Activated CD4-positive, alpha-beta T cell treated with anti-CD3 and anti-CD28 coated beads, Interleukin-2, amount 50 U/mL, for 48 hours (primary cell): Measurements from ENCODE around the gene FAM163B.

ENCODE experiments used
- DNase-seq, 2 experiments: peaks; one replicate each; pipeline ENCODE4 v3.0.0-alpha.2; 2020

The FAM163B gene

DNA sequence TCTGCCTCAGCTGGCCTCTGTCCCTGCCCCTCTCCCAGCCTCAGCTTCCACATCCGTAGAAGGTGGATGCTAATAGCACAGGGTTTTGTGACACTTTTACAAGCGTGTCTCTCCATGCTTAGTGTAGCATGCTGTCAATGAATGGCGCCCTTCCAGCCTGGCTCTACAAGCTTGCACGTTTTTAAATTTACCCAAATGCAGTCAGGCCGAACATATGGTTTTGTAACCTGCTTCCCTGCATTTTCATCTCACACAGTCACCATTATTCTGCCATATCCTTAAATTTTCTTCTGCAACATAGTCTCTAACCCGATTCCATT lies 28.8 kb downstream of the FAM163B start:
- no peak for DNase-seq

DNA sequence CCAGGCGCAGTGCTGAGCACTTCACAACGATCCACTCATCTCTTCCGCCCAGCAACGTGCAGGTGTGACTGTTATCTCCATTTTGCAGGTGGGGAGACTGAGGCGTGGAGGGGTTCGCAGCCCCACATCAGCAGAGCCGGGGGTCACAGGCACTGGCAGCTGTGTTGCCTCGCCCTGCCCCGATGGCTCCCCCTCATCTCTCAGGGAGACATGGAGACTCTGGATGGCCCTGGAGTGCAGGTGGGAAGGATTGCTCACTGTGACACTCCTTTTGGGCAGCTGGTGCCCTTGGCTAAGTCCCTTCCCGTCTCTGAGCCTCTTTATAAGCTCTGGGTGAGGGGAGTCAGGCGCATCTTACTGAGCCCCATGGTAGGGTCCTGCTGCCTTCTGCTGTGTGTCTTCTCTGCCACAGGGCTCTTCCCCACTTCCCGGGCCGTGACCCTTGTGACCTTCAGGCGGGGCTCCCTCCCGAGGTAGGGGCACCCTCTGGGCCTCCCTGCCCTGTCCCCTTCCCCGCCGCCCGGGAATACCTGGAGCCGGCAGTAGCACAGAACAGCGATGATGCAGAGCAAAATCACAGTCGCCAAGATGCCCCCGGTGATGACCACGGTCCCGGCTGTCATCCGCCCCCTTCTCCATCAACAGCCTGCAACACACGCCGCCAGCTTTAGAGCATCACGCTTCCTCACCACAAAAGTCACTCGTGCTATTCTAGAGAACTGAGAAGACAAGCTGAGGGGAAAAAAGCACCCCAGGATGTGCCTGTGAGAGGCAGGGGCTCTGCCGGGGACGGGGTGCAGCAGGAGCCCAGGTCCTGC lies 29.4 kb downstream of the FAM163B start:
- DNase-seq, result no peak

DNA sequence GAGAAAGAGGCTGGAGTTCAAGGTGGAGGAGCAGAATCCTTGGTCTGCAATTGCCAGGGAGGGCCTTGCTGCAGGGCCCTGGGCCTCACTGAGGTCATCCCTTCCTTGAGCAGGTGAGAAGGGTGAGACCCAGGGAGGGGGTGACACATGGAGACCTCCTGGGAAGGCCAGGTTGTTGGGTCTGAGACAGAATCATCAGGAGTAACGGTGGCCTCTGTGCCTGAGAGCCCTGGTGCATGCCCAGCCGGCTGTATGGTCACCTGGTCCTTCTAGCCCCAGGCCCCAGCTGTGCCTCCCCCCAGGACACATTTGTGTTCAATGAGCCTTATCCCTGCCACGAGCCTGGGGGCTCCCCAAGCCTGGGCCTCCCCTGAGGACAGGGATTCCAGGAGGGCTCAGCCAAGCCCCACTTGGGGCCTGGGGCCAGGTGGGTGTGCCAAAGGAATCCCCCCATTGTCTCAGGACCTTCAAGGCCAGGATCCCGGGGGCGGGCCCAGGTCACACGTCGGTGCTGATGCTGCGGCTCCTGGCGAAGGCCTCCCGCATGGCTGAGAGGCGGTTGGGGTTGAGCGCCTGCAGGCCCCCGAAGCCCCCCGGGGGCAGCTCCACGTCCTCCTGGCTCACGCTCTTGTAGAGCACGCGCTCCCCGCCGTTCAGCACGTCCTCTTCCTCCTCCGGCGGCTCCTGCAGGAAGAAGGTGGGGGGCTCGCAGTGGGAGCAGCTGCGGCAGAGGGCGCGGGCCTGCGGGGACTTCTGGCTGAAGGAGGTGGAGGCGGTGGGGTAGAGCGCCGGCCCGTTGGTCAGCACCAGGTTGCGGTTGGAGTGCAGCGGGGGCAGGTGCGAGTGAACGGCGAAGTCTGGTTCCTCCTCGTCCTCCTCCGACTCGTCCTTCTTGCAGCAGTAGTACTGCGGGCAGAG lies 30.4 kb downstream of the FAM163B start:
- DNase-seq, result no peak

DNA sequence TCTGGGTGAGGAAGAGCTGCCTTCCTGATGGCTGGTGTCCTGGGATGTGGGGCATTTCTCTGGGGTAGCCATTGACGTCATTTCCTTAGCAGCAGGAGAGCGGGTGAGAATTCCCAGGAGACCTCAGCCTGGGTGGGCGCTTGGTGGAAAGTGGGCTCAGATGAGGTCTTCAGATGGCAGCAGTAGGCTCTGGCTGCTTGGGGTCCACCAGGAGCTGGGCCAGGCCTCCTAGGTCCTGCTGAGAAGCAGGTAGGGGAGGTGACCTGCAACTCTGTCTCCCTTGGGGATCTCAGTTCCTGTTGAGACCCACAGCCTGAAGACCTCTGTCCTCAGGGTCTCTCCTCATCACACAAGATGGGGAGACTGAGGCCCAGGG lies 31.5 kb downstream of the FAM163B start:
- DNase-seq, result no peak

DNA sequence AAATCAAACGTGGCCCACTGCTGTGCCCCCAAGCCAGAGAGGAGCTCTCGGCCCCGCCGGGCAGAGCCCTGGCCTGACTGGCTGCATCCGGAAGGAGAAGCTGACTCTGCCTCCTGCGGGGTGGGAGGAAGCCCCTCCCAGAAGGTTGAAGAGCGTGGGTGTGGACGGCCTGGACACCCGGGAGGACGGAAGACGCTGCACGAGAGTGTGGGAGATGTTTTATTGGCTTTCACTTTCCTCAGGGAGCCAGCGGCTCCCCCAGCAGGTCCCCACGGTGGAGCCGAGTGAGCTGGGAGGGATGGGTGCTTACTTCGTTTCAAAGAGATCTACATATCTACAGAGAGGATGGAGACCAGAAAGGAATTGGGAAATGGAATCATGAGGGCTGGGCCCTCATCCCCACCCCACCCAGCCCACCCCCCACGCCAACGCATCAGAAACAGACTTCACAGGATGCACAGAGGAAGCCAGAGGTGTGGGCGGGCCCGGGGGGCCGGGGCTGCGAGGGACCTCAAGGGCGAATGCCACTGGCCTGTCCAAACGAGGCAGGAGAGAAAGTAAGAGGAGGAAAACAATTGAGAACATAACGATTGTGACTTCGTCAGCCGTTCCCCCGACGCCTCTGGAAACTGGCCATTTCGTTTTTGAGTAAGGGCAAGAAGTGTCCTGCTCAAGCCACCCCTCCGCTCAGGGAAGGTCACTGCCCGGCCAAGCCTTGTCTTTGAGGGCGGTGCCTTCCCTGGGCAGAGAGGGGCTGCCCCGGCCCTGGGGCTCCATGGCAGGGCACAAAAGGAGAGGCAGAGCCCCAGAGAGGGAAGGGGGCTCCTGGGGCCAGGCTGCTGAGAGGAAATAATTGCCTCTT lies 32.1 kb downstream of the FAM163B start:
- DNase-seq, result no peak

DNA sequence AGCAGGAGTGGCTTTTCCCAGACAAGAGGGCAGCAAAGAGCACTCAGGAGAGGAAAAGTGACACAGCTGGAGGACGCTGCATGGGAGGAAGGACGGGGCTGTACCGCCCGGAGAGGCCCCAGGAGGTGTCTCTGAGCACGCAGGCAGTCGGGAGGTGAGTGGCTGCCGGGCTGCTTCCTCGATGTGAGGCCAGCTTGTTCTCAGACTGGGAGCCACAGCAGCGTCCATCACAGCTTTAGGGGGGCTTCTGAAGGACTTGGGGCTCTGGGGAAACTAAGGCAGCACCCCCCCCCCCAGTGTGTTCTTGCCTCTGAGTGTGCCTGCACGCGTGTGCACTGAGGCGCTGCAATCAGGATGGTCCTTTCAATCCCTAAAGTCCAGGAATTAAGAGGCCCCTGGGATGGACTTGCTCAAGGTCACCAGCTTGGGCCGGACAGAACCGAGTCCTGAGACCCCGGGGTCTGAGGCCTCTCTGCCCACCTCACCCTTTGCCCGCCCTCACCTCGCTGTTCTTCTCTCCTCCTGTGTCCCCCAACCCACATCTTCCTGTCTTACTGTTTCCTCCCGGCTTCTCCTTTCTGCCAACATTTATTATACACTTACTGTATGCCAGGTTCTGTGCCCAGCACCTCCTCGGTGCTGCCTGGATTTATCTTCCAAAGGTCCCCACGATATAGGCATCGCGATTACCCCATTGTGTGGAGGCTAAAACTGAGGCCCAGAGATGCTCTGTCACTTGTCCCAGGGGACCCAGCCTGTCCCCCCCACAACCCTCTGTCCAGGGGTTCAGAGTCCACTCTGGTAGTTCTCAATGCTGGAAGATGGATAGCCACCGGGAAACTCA lies 32.9 kb downstream of the FAM163B start:
- no peak for DNase-seq

DNA sequence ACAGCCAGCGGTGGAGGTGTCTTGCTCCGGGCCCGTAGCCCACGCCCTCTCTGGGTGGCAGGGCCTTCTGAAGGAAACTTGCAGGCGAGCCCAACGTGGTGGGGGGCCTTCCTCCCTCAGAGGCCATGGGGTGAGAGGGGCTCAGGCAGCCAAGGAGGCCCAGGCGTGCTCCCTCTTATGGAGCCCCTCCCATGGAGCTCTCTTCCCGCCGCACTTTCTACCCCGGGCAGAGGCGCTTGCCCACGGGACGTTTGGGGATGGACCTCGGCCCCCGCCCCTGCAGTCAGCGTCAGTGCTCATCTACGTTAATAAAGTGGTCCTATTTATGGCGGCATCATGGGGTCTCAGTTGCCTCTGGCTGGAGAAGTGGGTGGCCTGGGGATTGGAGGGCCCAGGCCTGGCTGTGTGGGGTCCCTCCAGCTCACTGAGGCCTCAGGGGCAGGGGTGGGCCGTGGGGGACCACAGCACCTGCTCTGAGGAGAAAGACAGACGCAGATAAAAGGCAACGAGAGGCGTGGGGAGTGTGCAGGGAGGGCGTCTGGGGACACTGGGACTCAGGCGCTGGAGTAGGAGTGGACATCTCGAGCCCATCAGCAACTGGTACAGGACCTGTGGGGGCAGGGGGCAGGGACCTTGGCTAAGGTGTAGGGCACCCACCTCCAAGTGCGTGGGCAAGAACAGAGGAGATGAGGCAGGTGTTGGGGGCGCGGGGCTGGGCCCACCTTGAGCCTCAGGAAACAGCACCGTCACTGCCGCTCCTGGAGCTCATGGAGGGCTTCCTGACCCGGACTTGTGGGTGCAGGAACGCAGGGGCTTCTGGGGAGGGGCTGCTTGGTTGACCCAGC lies 33.8 kb downstream of the FAM163B start:
- DNase-seq, result no peak

DNA sequence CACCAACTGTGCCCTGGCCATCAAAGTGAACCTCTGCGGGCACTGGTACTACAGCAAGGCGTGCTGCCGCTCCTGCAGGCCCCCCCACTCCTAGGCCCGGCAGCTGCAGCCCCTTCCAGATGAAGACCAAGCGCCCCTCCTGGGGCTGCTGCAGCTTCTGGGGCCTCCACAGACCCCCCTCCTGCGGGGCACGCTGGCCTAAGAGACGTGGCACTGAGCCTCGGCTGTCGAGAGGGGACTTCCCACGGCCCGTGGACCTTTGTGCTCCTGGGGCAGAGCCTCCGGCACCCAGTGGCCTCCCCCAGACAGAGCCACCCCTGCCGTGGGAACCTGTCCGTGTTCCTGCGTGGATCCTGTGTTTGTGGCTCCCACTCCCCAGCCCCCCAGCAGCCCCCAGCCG lies 34.4 kb downstream of the FAM163B start:
- DNase-seq, result no peak

DNA sequence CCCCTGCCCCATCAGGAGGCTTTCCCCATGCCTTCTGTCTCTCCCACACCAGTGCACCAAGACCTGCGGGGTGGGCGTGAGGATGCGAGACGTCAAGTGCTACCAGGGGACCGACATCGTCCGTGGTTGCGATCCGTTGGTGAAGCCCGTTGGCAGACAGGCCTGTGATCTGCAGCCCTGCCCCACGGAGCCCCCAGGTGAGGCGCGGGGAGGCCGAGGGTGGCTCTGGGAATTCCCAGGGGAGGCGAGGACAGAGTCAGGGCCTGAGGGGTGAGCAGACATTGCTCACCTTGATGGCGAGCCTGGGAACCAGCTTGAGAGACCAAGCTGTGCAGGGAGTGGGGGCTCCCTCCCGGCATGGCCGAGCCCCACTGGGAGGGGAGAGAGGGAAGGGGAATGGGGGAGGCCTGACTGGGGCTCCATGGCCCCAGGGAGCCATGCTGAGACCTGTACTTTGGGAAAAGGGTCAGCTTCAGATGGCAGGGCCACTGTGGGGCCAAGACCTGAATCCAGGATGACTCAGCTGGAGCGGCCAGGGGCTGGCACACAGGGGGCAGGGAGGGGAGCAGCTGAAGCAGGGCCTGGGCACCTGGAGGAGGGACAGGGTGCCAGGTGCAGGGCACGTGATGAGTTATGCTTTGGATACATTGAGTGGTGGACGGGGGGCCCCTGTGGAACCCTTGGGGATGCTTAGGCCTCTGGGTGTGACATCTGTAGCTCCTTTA lies 35.2 kb downstream of the FAM163B start:
- DNase-seq, result no peak

DNA sequence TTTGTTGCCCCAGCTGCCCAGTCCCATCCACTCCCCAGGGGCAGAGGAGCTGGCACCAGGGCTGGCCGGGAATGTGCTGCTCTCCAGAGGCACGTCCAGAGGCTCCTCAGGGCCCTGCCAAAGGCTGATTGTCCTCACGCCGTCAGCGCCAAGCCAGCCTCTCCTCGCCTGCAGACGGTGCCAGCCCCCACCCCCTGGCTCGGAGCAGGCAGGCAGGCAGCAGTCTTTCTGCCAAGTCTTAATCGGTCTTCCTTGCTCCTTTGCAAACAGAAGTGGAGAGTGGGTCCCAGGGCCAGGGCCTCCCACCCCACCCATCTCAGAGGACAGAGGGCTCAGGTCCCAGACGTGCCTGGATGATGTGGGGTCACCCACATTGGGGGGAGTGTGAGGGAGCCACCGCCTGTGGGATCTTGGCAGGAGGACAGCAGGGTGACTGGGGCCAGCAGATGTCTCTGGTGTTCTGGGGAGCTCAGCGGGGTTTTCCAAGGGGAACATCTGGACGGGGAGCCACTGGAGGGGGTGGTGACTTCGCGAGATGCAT lies 36.3 kb downstream of the FAM163B start:
- no peak for DNase-seq

DNA sequence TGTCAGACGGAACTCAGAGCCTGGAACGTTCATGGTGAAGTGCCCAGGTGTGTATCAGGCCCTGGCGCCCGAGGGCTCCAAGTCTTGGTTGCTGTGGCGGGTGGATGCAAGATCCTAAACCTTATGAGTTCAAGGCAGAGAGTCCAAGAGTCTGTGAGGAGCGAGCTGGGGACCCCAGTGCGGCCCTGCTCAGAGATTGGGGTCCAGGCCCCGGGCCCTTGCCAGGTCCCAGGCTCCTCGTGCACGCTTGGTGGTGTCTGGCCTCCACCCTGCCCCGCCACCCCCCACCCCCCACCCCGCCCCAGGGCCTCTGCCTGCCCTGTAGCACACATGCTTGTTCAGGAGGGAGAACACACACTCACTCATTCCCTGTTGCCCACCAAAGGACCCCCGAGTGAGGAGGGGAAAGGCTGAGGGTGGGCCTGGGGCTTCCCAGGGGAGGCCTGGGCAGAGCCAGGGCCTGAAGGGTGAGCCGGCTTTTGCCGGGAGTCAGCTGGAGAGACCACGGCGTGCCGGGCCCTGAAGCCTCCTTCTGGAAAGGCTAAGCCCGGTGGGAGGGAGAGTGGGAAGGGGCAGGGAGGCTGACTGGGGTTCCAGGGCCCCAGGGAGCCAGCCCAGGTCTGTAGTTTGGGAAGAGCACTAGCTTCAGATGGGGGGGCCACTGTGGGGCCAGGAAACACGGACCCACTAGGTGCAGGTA lies 37.1 kb downstream of the FAM163B start:
- DNase-seq, result no peak

DNA sequence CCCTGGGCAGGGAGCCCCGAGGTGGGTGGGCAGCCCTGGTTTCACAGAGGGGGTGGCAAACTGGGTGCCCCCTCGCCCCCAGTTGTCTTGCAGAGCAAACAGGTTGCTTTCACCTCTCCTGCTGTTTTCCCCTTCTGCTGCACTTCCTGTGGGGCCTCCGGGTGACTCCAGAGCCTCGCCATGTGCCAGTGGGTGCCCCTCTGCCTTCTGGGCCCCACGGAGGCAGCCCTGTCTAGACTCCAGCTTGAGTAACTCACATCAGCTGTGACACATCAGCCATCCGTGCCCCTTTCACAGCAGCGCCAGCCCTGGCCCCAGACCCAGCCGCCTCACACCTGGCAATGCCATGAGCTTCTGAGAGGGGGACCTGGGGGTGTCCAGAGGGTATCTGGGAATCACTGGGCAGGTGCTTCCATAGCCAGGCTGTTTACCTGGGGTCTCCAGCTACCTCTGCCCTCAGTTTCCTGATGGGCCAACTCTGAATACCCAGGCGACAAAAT lies 37.7 kb downstream of the FAM163B start:
- DNase-seq, result no peak

DNA sequence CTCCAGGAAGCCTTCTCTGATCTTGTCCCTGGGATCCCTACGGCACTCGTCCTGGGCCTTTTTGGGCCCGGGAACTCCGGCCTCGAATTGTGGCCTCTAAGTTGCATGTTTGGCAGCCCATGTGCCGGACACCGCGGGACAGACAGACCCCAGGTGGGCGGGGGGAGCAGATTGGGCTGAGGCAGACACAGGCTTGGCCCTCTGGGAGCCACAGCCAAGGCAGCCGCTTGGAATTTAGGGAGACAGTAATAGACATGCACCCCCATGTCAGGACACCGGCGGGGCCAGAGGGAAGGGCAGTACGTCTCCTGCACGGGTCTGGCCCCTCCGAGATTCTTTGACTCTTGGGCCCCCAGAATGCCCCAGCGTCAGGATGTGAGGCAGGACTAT lies 38.5 kb downstream of the FAM163B start:
- no peak for DNase-seq

DNA sequence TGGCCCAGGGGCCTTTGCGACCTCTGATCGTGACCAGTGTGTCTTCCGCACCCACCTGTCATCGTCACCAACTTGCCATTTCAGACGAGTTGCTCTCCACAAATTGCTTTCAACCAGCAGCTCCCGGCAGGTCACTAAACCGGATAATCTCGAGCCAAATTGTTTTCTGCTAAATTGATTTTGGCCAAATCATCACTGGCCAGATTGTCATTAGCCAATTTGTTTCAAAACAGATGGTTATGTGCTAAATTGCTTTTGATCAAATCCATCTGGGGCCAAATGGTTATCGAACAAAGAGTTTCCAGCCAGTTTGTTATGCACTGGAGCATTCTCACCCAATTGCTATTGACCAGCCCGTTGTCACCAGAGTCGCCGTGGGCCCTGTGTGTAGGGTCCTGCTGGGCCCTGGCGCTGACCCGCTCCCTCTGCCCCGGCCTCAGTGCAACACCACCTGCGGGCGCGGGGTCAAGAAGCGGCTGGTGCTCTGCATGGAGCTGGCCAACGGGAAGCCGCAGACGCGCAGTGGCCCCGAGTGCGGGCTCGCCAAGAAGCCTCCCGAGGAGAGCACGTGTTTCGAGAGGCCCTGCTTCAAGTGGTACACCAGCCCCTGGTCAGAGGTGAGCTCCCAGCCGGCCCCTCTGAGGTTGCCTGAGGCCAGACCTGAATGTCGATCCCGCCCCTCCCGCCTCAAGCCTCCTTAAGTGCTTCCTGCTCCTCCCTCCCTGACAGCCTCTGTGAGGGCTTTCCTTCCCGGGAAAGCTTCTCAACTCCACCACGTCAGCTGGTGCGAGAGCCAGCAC lies 39.1 kb downstream of the FAM163B start:
- DNase-seq, result no peak

DNA sequence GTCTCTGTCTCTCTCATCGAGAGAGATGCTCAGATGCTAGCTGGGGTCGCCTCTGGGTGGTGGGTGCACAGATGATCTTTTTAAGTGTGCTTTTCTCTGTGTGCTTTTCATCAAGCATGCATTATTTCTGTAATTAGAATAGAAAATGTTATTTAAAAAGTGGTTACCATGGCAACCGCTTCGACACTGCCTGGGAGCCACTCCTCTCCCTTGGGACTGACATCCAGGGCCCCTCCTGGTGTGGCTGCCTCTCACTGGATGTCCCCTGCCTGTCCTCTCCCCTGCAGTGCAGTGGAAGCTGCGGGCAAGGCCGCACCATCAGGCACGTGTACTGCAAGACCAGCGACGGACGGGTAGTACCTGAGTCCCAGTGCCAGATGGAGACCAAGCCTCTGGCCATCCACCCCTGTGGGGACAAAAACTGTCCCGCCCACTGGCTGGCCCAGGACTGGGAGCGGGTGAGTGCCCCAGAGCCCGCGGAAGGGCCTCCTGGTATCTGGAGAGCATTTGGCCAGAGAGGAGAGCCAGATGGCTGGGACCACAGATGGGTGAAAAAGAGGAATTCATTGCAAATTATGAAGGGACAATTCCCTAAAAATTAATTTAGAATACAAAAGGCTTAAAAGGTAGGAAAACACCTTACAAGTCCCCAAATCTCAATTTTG lies 39.9 kb downstream of the FAM163B start:
- DNase-seq, result no peak

DNA sequence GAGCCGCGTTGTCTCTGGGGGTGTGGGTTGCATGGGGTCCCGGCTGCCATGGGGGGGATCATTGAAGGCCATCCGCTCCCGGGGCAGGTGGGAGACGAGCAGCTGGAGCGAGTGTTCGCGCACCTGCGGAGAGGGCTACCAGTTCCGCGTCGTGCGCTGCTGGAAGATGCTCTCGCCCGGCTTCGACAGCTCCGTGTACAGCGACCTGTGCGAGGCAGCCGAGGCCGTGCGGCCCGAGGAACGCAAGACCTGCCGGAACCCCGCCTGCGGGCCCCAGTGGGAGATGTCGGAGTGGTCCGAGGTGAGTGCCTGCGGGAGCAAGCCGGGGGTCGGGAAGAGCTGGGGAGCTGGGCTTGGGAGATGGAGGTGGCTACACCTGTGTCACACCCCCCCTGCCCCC lies 41.0 kb downstream of the FAM163B start:
- DNase-seq, result no peak

DNA sequence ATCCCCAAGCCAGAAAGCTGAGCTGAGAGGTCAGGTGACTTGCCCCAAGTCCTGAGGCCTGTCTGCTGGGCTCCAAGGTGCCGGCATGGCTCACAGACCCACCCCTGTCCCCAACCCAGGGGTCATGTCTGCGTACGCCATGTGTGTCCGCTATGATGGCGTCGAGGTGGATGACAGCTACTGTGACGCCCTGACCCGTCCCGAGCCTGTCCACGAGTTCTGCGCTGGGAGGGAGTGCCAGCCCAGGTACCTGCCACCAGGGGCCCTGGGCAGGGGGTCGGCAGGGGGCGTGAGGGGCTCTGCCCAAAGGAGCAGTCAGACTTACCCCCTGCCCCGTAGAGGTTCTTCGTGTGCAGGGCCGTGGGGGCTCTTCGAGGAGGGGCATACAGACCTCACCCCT lies 42.4 kb downstream of the FAM163B start:
- no peak for DNase-seq

DNA sequence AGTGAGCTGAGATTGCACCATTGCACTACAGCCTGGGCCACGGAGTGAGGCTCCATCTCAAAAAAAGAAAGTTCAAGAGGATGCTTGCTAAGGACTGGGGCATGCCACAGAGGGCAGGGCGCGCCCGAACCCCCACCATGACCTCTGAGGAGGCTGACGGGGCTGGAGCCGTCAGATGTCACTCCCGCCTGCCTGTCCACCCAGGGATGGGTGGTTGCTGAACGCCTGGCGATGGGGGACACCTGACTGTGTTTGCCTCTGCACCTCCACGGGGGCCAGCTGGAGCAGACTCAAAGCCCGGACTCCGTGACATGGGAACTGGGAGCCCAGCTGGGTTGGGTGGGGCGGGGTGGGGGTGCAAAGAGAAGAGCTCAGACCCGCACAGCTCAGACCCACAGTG lies 42.8 kb downstream of the FAM163B start:
- DNase-seq, result no peak
